CD14-positive monocyte (primary cell): ENCODE results near the gene RAI1. TPM values are rescaled to one million over a fixed set of nuclear protein-coding genes. Genes with fewer than 3 reads are reported as not detected.
A peak's percentile ranks its signal among the peaks of the same experiment; 100 is the strongest.

Experiments
- DNase-seq, 3 donors: peaks; one replicate each; pipeline ENCODE4 v3.0.0-alpha.2; 2011 to 2022
- H2AFZ ChIP-seq: 2 replicates; pipeline ENCODE4 v1.6.0; 2012; ENCODE audit warnings: mild to moderate bottlenecking, low read depth, low read length, inconsistent platforms; ENCODE audit not compliant: insufficient read depth, poor library complexity, severe bottlenecking
- H3K27ac ChIP-seq, 2 donors: 1 replicate in 1 of 2; 2 replicates in 1 of 2; pipeline ENCODE4 v1.5.1; 2012 to 2013; ENCODE audit warnings: low read length in 2 of 2, control low read depth in 1 of 2, inconsistent platforms in 1 of 2, low read depth in 1 of 2, mild to moderate bottlenecking in 1 of 2
- H3K27me3 ChIP-seq, 2 donors: one replicate each; pipeline versions ENCODE4 v1.6.0 to v1.6.1; 2011 to 2013; ENCODE audit warnings: low read length in 2 of 2; ENCODE audit not compliant: control insufficient read depth in 2 of 2, insufficient read depth in 2 of 2
- H3K36me3 ChIP-seq, 2 donors: replicated peaks in 1 of 2; 1 replicate in 1 of 2; 2 replicates in 1 of 2; pipeline versions ENCODE4 v1.5.1 to v1.6.1; 2012 to 2013; ENCODE audit warnings: low read length in 2 of 2, control low read depth in 1 of 2, inconsistent platforms in 1 of 2, mild to moderate bottlenecking in 1 of 2; ENCODE audit not compliant: insufficient read depth in 2 of 2, control insufficient read depth in 1 of 2
- H3K4me1 ChIP-seq, 2 donors: 1 replicate in 1 of 2; 2 replicates in 1 of 2; pipeline versions ENCODE4 v1.5.1 to v1.6.1; 2012 to 2013; ENCODE audit warnings: low read length in 2 of 2, control low read depth in 1 of 2, inconsistent platforms in 1 of 2, mild to moderate bottlenecking in 1 of 2, moderate library complexity in 1 of 2; ENCODE audit not compliant: insufficient read depth in 2 of 2, control insufficient read depth in 1 of 2
- H3K4me2 ChIP-seq: replicated peaks from 2 replicates; pipeline ENCODE3; 2012; ENCODE audit warnings: low read length, moderate library complexity, mild to moderate bottlenecking; ENCODE audit not compliant: poor library complexity, severe bottlenecking; ENCODE audit errors: extremely low read depth
- H3K4me3 ChIP-seq, 3 experiments: fragments of 200-600 bp in 1 of 3; sonication (generic) in 1 of 3; replicated peaks in 1 of 3; 1 replicate in 2 of 3; 2 replicates in 1 of 3; pipeline ENCODE4 v1.5.1; 2011 to 2013; ENCODE audit warnings: low read length in 3 of 3, mild to moderate bottlenecking in 3 of 3, control low read depth in 2 of 3, low read depth in 2 of 3, inconsistent platforms in 1 of 3, moderate library complexity in 1 of 3
- H3K79me2 ChIP-seq: 2 replicates; pipeline ENCODE4 v1.6.0; 2012; ENCODE audit warnings: mild to moderate bottlenecking, control low read depth, inconsistent platforms, low read length, moderate library complexity; ENCODE audit not compliant: insufficient read depth
- H3K9ac ChIP-seq: 2 replicates; pipeline ENCODE4 v1.6.0; 2017; ENCODE audit warnings: low read length, mild to moderate bottlenecking; ENCODE audit not compliant: insufficient read depth, poor library complexity, severe bottlenecking
- H3K9me3 ChIP-seq, 2 donors: replicated peaks in 1 of 2; 1 replicate in 1 of 2; 2 replicates in 1 of 2; pipeline versions ENCODE4 v1.5.1 to v1.6.1; 2012 to 2013; ENCODE audit warnings: low read length in 2 of 2, control low read depth in 1 of 2; ENCODE audit not compliant: control insufficient read depth in 1 of 2, insufficient read depth in 1 of 2
- H4K20me1 ChIP-seq: 2 replicates; pipeline ENCODE4 v1.6.0; 2012; ENCODE audit warnings: mild to moderate bottlenecking, low read length, control low read depth, moderate library complexity; ENCODE audit not compliant: insufficient read depth
- H3K27ac Mint-ChIP-seq, 7 donors: one replicate each; pipeline ENCODE4 v1.8.0; 2020; ENCODE audit warnings: mild to moderate bottlenecking in 7 of 7, mixed read lengths in 7 of 7, moderate library complexity in 6 of 7, inconsistent platforms in 2 of 7
- H3K27me3 Mint-ChIP-seq, 3 donors: one replicate each; pipeline ENCODE4 v1.8.0; 2021 to 2022; ENCODE audit warnings: low read depth in 3 of 3, mild to moderate bottlenecking in 3 of 3, mixed read lengths in 3 of 3, moderate library complexity in 3 of 3, inconsistent platforms in 1 of 3
- H3K36me3 Mint-ChIP-seq, 2 donors: one replicate each; pipeline ENCODE4 v1.8.0; 2020; ENCODE audit warnings: mixed read lengths in 2 of 2, inconsistent platforms in 1 of 2, mild to moderate bottlenecking in 1 of 2
- H3K4me1 Mint-ChIP-seq: one replicate; pipeline ENCODE4 v1.8.0; 2020; ENCODE audit warnings: mild to moderate bottlenecking, mixed read lengths
- H3K4me3 Mint-ChIP-seq, 2 donors: one replicate each; pipeline ENCODE4 v1.8.0; 2020; ENCODE audit warnings: mild to moderate bottlenecking in 2 of 2, mixed read lengths in 2 of 2, moderate library complexity in 1 of 2
- H3K9me3 Mint-ChIP-seq, 7 donors: one replicate each; pipeline ENCODE4 v1.8.0; 2020 to 2022; ENCODE audit warnings: mixed read lengths in 7 of 7, mild to moderate bottlenecking in 6 of 7, moderate library complexity in 6 of 7, inconsistent platforms in 2 of 7
- CTCF ChIP-seq: fragments of 200-600 bp; IDR thresholded peaks from one replicate; pipeline ENCODE4 v1.8.0; 2022; ENCODE audit warnings: antibody characterized with exemption, mild to moderate bottlenecking
- WGBS: methylation state at CpG from one replicate; pipeline ENCODE4 v1.1.5; 2013; ENCODE audit warnings: missing lambda C conversion rate; ENCODE audit not compliant: insufficient coverage; 5-methylcytosine and 5-hydroxymethylcytosine counted together
- intact Hi-C, 2 donors: fragments of 100-400 bp; cut with micrococcal nuclease; formaldehyde crosslinking; loops; one replicate each; pipeline versions ENCODE4 v1.15.0 to v1.15.1; 2023
- polyA plus RNA-seq, 3 donors: library from polyadenylated mRNA; depleted of rRNA in 1 of 3; unstranded in 2 of 3; stranded (reverse) in 1 of 3; fragments of 300-500 nt in 2 of 3; fragments of >200 nt in 1 of 3; fragmentation: Illumina TruSeq in 2 of 3; gene quantifications; 1 replicate in 2 of 3; 2 replicates in 1 of 3; pipeline ENCODE4 v1.2.3, GENCODE V29; 2012 to 2021

RAI1 gene
- polyA plus RNA-seq, 3 donors = 0.89 to 4.4 (median 1.5) TPM

- no peak overlapping the region for H3K4me3 Mint-ChIP-seq
- no peak overlapping the region for H3K27ac ChIP-seq
- H3K79me2 ChIP-seq = peaks cover 57% of the 10 kb centered on the region
- peaks cover 23 to 26% of the 10 kb centered on the region in 2 donors for H3K36me3 Mint-ChIP-seq
- H3K36me3 ChIP-seq = no peaks in the 10 kb centered on the region
- no peak overlapping the region for H3K4me2 ChIP-seq
- no peak for DNase-seq
- intact Hi-C loops = no loop called here
- peaks cover under 1 to 2% of the 10 kb centered on the region in 2 donors for H3K4me1 ChIP-seq
- no peaks in the 10 kb centered on the region for H3K9me3 Mint-ChIP-seq
- H3K9ac ChIP-seq = no peak overlapping the region
- H3K27me3 Mint-ChIP-seq = peaks cover 0 to 4% (median 1%) of the 10 kb centered on the region in 3 donors
- H2AFZ ChIP-seq = no peak overlapping the region
- H3K9me3 ChIP-seq = no peaks in the 10 kb centered on the region
- WGBS = 91% methylated on average over 9 of the region's 12 CpGs
- H3K4me3 ChIP-seq = no peak overlapping the region
- peaks cover 8% of the 10 kb centered on the region for H3K4me1 Mint-ChIP-seq
- H3K27me3 ChIP-seq = no peaks in the 10 kb centered on the region
- peak overlapping the region in 4 of 7 donors; percentile 15 to 77 (median 44) for H3K27ac Mint-ChIP-seq
- H4K20me1 ChIP-seq = peaks cover 95% of the 10 kb centered on the region
- no peak for TF ChIP-seq CTCF
Measured at GRCh38 chr17:17706140-17707060, 25.1 kb downstream of the RAI1 start.

- no peaks in the 10 kb centered on the region for H3K9me3 ChIP-seq
- intact Hi-C loops = no loop called here
- H3K36me3 ChIP-seq = no peaks in the 10 kb centered on the region
- peaks cover 47% of the 10 kb centered on the region for H3K79me2 ChIP-seq
- H3K36me3 Mint-ChIP-seq = peaks cover 14 to 20% of the 10 kb centered on the region in 2 donors
- no peak overlapping the region for H3K4me3 Mint-ChIP-seq
- H3K4me3 ChIP-seq = no peak overlapping the region
- DNase-seq = no peak
- H3K4me1 ChIP-seq = peaks cover 13 to 16% of the 10 kb centered on the region in 2 donors
- H3K9ac ChIP-seq = no peak overlapping the region
- H4K20me1 ChIP-seq = peaks cover 94% of the 10 kb centered on the region
- no peak overlapping the region for H3K27ac ChIP-seq
- H3K9me3 Mint-ChIP-seq = peaks cover 0 to 2% (median 0%) of the 10 kb centered on the region in 7 donors
- peak overlapping the region in 3 of 7 donors; percentile 26 to 71 (median 57) for H3K27ac Mint-ChIP-seq
- H3K27me3 Mint-ChIP-seq = peaks cover 0 to 1% (median 0%) of the 10 kb centered on the region in 3 donors
- no peak for TF ChIP-seq CTCF
- H3K4me1 Mint-ChIP-seq = peaks cover 20% of the 10 kb centered on the region
- no peaks in the 10 kb centered on the region for H3K27me3 ChIP-seq
- no peak overlapping the region for H3K4me2 ChIP-seq
- no peak overlapping the region for H2AFZ ChIP-seq
Measured at GRCh38 chr17:17708295-17708694, 27.0 kb downstream of the RAI1 start.
